ENCODE results near the gene DNHD1. TPM values are rescaled to one million over a fixed set of nuclear protein-coding genes. Genes with fewer than 3 reads are reported as not detected.

Gene DNHD1, protein sequence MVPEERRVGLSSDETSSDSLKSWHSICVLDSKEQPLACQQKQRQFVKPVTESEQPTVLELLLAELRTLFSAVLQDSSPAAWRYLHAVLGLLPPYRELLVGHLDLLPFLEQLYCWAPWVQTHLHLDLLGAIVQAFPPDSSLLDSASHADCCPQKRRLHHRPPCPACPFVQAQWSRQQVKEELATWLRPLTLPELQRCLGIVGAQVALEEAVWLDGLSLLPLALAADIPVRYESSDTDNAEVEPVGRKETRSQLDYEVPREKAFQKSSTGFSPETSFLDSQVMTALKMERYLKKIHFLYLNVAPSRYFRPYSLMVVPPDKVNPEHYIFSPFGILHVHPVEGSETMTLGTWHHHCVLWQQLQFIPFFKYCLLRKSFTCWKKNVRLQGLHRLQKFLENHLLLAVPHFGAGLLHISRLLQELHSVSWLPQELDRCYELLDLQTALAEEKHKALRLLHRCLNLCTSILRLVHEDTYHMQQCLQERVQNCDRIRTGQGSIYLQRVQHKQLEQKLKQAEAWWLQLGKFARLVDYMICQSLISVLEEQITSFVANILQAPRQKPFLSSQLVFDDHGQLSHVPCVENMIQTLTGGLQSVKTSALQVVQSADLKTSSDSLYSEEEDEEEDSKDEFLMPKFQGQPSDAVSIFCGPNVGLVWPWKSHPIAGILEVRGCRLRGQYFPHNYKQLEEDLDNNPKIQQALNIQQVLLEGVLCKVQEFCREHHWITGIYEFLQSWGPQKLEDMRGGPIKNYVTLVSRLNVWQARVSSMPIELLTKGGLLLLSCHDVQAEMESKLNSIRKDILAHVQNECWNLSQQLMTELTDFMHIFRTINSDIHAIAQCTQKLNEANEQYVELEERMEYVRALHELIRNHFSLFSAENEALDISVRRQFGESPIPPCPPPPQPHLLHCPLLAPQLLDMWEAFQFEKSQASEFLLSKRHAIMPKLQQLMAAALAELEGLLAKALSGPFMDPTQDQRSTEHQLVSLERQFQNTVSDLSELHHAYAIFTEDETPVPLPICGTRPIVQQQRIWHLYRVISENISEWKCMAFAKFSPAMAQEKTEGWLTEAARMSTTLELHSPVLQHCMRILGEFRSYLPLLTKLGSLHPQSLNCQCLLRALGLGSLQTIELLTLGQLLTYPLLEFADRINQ (N-terminal part only)
- total RNA-seq = 10 to 100 TPM; 29.6 to 38.3 (median 31.4) TPM
- 20.7 TPM for total RNA-seq (2013)

GRCh38 chr11:6497069-6497839, at the start of gene DNHD1:
Gene DNHD1 (plus strand): TSS chr11:6497280. CDS start chr11:6498216, 936 bp downstream.
- no peaks in the 10 kb centered on the region for H3K36me3 Mint-ChIP-seq

GRCh38 chr11:6448574-6448973, 48.5 kb upstream of the DNHD1 start:
- TF ChIP-seq CTCF (IDR thresholded peaks at IDR 0.05) = no peak
- H3K9me3 ChIP-seq (ENCODE audit: control insufficient read depth, insufficient read depth, low read length) = no peaks in the 10 kb centered on the region
- ATAC-seq = no peak
- peaks cover 12% of the 10 kb centered on the region for H3K36me3 ChIP-seq (ENCODE audit: control insufficient read depth, insufficient read depth, low read length)
- H3K4me1 ChIP-seq (ENCODE audit: control insufficient read depth, insufficient read depth, low read length) = no peaks in the 10 kb centered on the region
- Mint-ChIP-seq H3K27me3 (ENCODE audit: low read depth in 2 of 2) (no peaks in the 10 kb centered on the region), H3K4me1 (no peaks in the 10 kb centered on the region), H3K9me3 (no peaks in the 10 kb centered on the region), H3K4me3 (no peak overlapping the region), H3K27ac (no peak overlapping the region), H3K36me3 (no peaks in the 10 kb centered on the region)
- no CpG with 5 or more reads among the region's 3 CpGs for WGBS (ENCODE audit: insufficient coverage)
- no peaks in the 10 kb centered on the region for H3K27me3 ChIP-seq (ENCODE audit: control insufficient read depth, insufficient read depth, low read length)
- DNase-seq = no peak
- no peak overlapping the region for H3K4me3 ChIP-seq (ENCODE audit: low read length)
- intact Hi-C loops (cut with micrococcal nuclease) = no loop called here
- no peak overlapping the region for H3K27ac ChIP-seq (ENCODE audit: low read length)

More at GRCh38 chr11:6497069-6497839, at the start of gene DNHD1:
- DNase-seq (no peak), ATAC-seq (no peak)
- Histone ChIP-seq H3K9me3 (ENCODE audit: control insufficient read depth, insufficient read depth, low read length) (no peaks in the 10 kb centered on the region), H3K27me3 (ENCODE audit: control insufficient read depth, insufficient read depth, low read length) (no peaks in the 10 kb centered on the region), H3K36me3 (ENCODE audit: control insufficient read depth, insufficient read depth, low read length) (peaks cover 34% of the 10 kb centered on the region), H3K27ac (ENCODE audit: low read length) (no peak within 1 kb of the TSS), H3K4me3 (ENCODE audit: low read length) (no peak within 1 kb of the TSS), H3K4me1 (ENCODE audit: control insufficient read depth, insufficient read depth, low read length) (no peaks in the 10 kb centered on the region)
- H3K27ac Mint-ChIP-seq = peak within 1 kb of the TSS in 1 of 2 donors; percentile 21
- H3K9me3 Mint-ChIP-seq = no peaks in the 10 kb centered on the region
- no peaks in the 10 kb centered on the region for H3K27me3 Mint-ChIP-seq (ENCODE audit: low read depth in 2 of 2)
- intact Hi-C loops (cut with micrococcal nuclease) = no loop called here
- H3K4me1 Mint-ChIP-seq = peaks cover 0 to 7% of the 10 kb centered on the region in 2 donors
- no peak for TF ChIP-seq CTCF (IDR thresholded peaks at IDR 0.05)
- H3K4me3 Mint-ChIP-seq = no peak within 1 kb of the TSS
- WGBS (ENCODE audit: insufficient coverage) = 92% methylated on average over 32 of the region's 33 CpGs

DNA sequence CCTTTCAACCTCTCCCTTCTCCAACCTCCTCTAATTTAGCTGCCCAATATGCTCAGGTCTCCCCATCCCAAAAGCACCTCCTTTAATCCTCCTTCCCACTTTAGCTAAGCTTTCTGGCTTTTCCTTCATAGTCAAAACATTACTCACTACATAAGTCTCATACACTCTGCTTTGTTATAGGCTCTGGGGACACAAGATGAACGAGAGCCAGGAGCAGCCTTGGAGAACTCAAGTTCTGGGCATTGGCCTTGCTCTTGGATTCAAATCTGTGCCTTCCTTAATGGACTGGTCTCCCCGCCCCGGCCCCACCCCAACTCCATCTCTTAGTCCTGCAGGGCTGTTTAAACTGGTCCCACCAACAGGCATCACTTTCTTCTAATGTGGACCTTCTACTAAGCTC, 44.9 kb upstream of the DNHD1 start:
- 97% methylated on average over 3 of the region's 3 CpGs for WGBS (ENCODE audit: insufficient coverage)
- Mint-ChIP-seq H3K4me3 (no peak overlapping the region), H3K4me1 (no peaks in the 10 kb centered on the region), H3K27me3 (ENCODE audit: low read depth in 2 of 2) (no peaks in the 10 kb centered on the region), H3K36me3 (peaks cover 5% of the 10 kb centered on the region), H3K27ac (no peak overlapping the region), H3K9me3 (no peaks in the 10 kb centered on the region)
- peaks cover 27% of the 10 kb centered on the region for H3K36me3 ChIP-seq (ENCODE audit: control insufficient read depth, insufficient read depth, low read length)
- DNase-seq (no peak), ATAC-seq (no peak)
- H3K27me3 ChIP-seq (ENCODE audit: control insufficient read depth, insufficient read depth, low read length) = no peaks in the 10 kb centered on the region
- intact Hi-C loops (cut with micrococcal nuclease) = no loop called here
- no peaks in the 10 kb centered on the region for H3K4me1 ChIP-seq (ENCODE audit: control insufficient read depth, insufficient read depth, low read length)
- H3K4me3 ChIP-seq (ENCODE audit: low read length) = no peak overlapping the region
- H3K9me3 ChIP-seq (ENCODE audit: control insufficient read depth, insufficient read depth, low read length) = no peaks in the 10 kb centered on the region
- H3K27ac ChIP-seq (ENCODE audit: low read length) = no peak overlapping the region
- TF ChIP-seq CTCF (IDR thresholded peaks at IDR 0.05) = no peak
